Measurements from ENCODE around the gene MMD.

Gene MMD

GRCh38 chr17:55458287-55458900 lies 36.8 kb upstream of the MMD start:
- DNase-seq (ENCODE audit: extremely low spot score) = no peak
- ChIA-PET POLR2A (interaction anchor here (0.6 kb wide), 1 partner anchor 48 kb away, joined by 3 read pairs; no protein-coding TSS in a partner anchor), CTCF (no interaction called here)
- no peak for TF ChIP-seq FOXM1 (IDR thresholded peaks at IDR 0.05; ENCODE audit: borderline replicate concordance)
- no peak for TF ChIP-seq ARNT (IDR thresholded peaks at IDR 0.05)
- TF ChIP-seq FOXK2 (IDR thresholded peaks at IDR 0.05) = no peak
- TF ChIP-seq L3MBTL2 (conservative IDR thresholded peaks at IDR 0.05) = no peak
- no peak for TF ChIP-seq SUZ12 (IDR thresholded peaks at IDR 0.05)
- no peak for TF ChIP-seq ZNF384 (IDR thresholded peaks at IDR 0.05)
- TF ChIP-seq BHLHE40 (IDR thresholded peaks at IDR 0.05; ENCODE audit: borderline replicate concordance) = no peak

DNA sequence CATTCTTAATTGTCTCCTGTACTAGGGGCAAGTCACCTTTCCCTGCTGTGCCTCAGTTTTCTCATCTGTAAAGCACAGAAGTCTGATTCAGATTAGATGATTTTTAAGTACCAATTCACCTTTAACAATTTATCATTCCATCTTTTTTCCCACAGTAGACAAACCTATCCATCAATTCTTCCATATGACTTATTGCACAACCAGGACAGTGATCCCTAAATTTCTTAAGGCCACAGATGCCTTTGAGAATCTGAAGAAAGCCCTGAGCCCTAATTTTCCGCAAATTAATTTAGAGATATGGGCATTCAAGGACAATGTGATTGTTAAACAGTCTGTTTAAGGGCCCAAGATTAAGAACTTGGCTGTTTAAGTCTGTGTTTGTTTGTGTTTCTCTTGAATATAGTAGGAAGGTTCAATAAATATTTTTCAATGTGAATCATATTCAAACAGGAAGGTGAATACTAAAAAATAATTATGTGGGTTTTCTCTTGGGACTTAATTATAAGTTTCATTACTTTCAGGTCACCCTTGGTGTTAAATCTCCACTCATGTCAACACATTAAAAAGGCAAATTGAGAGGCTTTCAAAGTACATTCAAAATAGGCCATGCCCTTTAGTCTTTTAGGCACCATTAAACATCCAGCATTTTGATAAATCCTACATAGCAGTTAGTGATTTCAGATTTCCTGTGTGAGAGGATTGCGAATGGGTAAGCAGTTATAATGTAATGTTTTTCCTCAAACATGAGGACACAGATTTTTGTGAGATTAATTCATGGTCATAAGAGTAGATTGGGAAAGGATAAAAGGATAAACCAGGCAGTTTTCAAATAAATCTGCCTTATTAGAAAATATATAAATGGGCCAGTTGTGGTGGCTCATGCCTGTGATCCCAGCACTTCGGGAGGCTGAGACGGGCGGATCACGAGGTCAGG lies 34.9 kb upstream of the MMD start:
- POLR2A ChIA-PET = no interaction called here
- CTCF ChIA-PET = no interaction called here
- no peak for TF ChIP-seq NFRKB (IDR thresholded peaks at IDR 0.05)
- no peak for DNase-seq (ENCODE audit: extremely low spot score)

DNA sequence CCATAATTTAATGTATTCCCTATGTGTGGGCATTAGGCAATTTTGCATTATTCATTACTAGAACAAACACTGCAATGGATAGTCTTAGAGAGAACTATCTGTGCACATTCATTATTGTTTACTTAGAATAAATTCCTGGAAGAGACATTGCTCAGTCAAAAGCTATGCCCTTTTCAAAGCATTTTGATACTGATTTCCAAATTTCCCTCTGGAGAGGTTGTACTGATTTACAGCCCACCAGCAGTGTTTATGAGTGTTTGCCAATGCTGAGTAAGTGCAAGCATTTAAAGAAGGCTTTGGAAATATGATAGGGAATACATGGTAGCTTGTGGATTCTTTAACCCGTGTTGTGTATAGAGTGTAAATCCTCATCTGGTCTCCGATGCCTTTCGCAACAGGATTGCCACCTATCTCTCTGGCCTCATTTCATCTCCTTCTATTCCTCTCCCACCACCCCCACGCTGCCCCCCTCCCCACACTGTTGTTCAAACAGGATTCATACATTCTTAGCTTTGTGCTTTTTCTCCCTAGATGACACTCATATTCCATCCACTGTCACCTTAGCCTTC lies 33.4 kb upstream of the MMD start:
- peak; percentile 24 for DNase-seq (ENCODE audit: extremely low spot score)
- POLR2A ChIA-PET = interaction anchor here (1.3 kb wide), 1 partner anchor 33 kb away, joined by 3 read pairs; the partner anchor contains the start of gene MMD
- TF ChIP-seq SUZ12 (IDR thresholded peaks at IDR 0.05) (no peak), FOXA1 (IDR thresholded peaks at IDR 0.05) (0 out of 2 replicates have a peak, but pooled peaks have one; percentile 39), FOXK2 (IDR thresholded peaks at IDR 0.05) (0 out of 2 replicates have a peak, but pooled peaks have one; percentile 18), CTBP1 (IDR thresholded peaks at IDR 0.05; ENCODE audit: borderline replicate concordance) (peak; percentile 45; the same call in 1 of the 2 replicates), ELF4 (IDR thresholded peaks at IDR 0.05) (no peak), LEF1 (IDR thresholded peaks at IDR 0.05; ENCODE audit: borderline replicate concordance) (no peak)
- TF ChIP-seq, protein P1, sequence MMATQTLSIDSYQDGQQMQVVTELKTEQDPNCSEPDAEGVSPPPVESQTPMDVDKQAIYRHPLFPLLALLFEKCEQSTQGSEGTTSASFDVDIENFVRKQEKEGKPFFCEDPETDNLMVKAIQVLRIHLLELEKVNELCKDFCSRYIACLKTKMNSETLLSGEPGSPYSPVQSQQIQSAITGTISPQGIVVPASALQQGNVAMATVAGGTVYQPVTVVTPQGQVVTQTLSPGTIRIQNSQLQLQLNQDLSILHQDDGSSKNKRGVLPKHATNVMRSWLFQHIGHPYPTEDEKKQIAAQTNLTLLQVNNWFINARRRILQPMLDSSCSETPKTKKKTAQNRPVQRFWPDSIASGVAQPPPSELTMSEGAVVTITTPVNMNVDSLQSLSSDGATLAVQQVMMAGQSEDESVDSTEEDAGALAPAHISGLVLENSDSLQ (IDR thresholded peaks at IDR 0.05) = peak; percentile 57; the same call in 1 of the 2 replicates
- CTCF ChIA-PET = no interaction called here

GRCh38 chr17:55453839-55454557 lies 32.4 kb upstream of the MMD start:
- no peak for TF ChIP-seq TARDBP (IDR thresholded peaks at IDR 0.05)
- TF ChIP-seq ARNT (IDR thresholded peaks at IDR 0.05) = no peak
- no peak for TF ChIP-seq NFRKB (IDR thresholded peaks at IDR 0.05)
- TF ChIP-seq FOXK2 (IDR thresholded peaks at IDR 0.05) = no peak
- TF ChIP-seq ZNF384 (IDR thresholded peaks at IDR 0.05) = no peak
- TF ChIP-seq FOXA1 (IDR thresholded peaks at IDR 0.05) = no peak
- TF ChIP-seq SP1 (IDR thresholded peaks at IDR 0.05) = no peak
- TF ChIP-seq ELF4 (IDR thresholded peaks at IDR 0.05) = no peak
- no peak for TF ChIP-seq SUZ12 (IDR thresholded peaks at IDR 0.05)
- ChIA-PET CTCF (no interaction called here), POLR2A (no interaction called here)
- DNase-seq (ENCODE audit: extremely low spot score) = no peak

GRCh38 chr17:55452139-55452790 lies 30.6 kb upstream of the MMD start:
- ChIA-PET CTCF (no interaction called here), POLR2A (no interaction called here)
- DNase-seq (ENCODE audit: extremely low spot score) = no peak
- no peak for TF ChIP-seq FOXA1 (IDR thresholded peaks at IDR 0.05)
- TF ChIP-seq ELF4 (IDR thresholded peaks at IDR 0.05) = no peak
- no peak for TF ChIP-seq ARNT (IDR thresholded peaks at IDR 0.05)
- TF ChIP-seq NFRKB (IDR thresholded peaks at IDR 0.05) = no peak

DNA sequence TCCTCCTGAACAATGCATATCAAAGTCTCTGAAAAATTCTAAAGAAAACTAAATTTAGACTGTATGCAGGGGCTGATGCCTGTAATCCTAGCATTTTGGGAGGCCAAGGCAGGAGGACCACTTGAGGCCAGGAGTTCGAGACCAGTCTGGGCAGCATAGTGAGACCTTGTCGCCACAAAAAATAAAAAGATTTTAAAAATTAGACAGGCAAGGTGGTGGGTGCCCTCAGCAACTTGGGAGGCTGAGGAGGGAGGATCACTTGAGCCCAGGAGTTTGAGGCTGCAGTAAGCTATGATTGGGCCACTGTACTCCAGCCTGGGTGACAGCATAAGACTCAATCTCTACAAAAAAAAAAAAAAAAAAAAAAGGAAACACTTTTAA lies 30.1 kb upstream of the MMD start:
- no peak for TF ChIP-seq ELF4 (IDR thresholded peaks at IDR 0.05)
- no peak for TF ChIP-seq HDGF (IDR thresholded peaks at IDR 0.05; ENCODE audit: borderline replicate concordance)
- no peak for TF ChIP-seq TARDBP (IDR thresholded peaks at IDR 0.05)
- TF ChIP-seq ARNT (IDR thresholded peaks at IDR 0.05) = no peak
- no peak for TF ChIP-seq ZNF384 (IDR thresholded peaks at IDR 0.05)
- no peak for TF ChIP-seq SUZ12 (IDR thresholded peaks at IDR 0.05)
- TF ChIP-seq, protein P1 (IDR thresholded peaks at IDR 0.05) = no peak
- TF ChIP-seq BHLHE40 (IDR thresholded peaks at IDR 0.05; ENCODE audit: borderline replicate concordance) = no peak
- TF ChIP-seq L3MBTL2 (conservative IDR thresholded peaks at IDR 0.05) = no peak
- no peak for TF ChIP-seq CTBP1 (IDR thresholded peaks at IDR 0.05; ENCODE audit: borderline replicate concordance)
- no peak for TF ChIP-seq FOXM1 (IDR thresholded peaks at IDR 0.05; ENCODE audit: borderline replicate concordance)
- TF ChIP-seq FOXA1 (IDR thresholded peaks at IDR 0.05) = no peak
- TF ChIP-seq NFRKB (IDR thresholded peaks at IDR 0.05) = no peak
- no peak for TF ChIP-seq SP1 (IDR thresholded peaks at IDR 0.05)
- TF ChIP-seq LEF1 (IDR thresholded peaks at IDR 0.05; ENCODE audit: borderline replicate concordance) = no peak
- TF ChIP-seq FOXK2 (IDR thresholded peaks at IDR 0.05) = no peak
- ChIA-PET CTCF (no interaction called here), POLR2A (no interaction called here)
- DNase-seq (ENCODE audit: extremely low spot score) = no peak
